GM18951 (cell line): ENCODE data around the gene TMEM117.
A peak's percentile ranks its signal among the peaks of the same experiment; 100 is the strongest.

Experiments used
- POLR2A ChIP-seq: IDR thresholded peaks from 4 replicates; pipeline ENCODE4 v1.6.1; 2011; ENCODE audit warnings: mild to moderate bottlenecking; ENCODE audit not compliant: insufficient read length, insufficient read depth; ENCODE audit errors: extremely low read depth
- in situ Hi-C: fragments of 300-500 bp; cut with MboI; formaldehyde crosslinking; loops from one replicate; pipeline ENCODE4 v1.12.0; 2022; ENCODE audit warnings: low sequenced_read_pairs, mixed read lengths, inconsistent platforms; ENCODE audit not compliant: unreplicated experiment

The TMEM117 gene

GRCh38 chr12:43835656-43836474 is at the start of gene TMEM117:
Gene TMEM117 (plus strand): TSS chr12:43836081.
- in situ Hi-C loops, result no loop called here
- TF ChIP-seq POLR2A, result peak; percentile 66

GRCh38 chr12:43786899-43787693 is 48.8 kb upstream of the TMEM117 start:
- in situ Hi-C loops, result no loop called here
- no peak for TF ChIP-seq POLR2A

GRCh38 chr12:43789941-43790340 is 45.9 kb upstream of the TMEM117 start:
- in situ Hi-C loops, result no loop called here
- no peak for TF ChIP-seq POLR2A

- no peak for TF ChIP-seq POLR2A
- in situ Hi-C loops, result no loop called here
Observed at GRCh38 chr12:43795716-43796280, 40.1 kb upstream of the TMEM117 start.

GRCh38 chr12:43797561-43798217 is 38.2 kb upstream of the TMEM117 start:
- in situ Hi-C loops, result no loop called here
- no peak for TF ChIP-seq POLR2A

GRCh38 chr12:43805149-43805859 is 30.6 kb upstream of the TMEM117 start:
- no peak for TF ChIP-seq POLR2A
- in situ Hi-C loops, result no loop called here

GRCh38 chr12:43805860-43806736 is 29.8 kb upstream of the TMEM117 start, which contains the start of gene TWF1:
Gene TWF1 (minus strand): TSS chr12:43806317. CDS start chr12:43806245, 72 bp downstream.
- in situ Hi-C loops, result no loop called here
- TF ChIP-seq POLR2A, result peak; percentile 91

GRCh38 chr12:43806737-43807072 is 29.2 kb upstream of the TMEM117 start:
- in situ Hi-C loops, result no loop called here
- no peak for TF ChIP-seq POLR2A

- no peak for TF ChIP-seq POLR2A
- in situ Hi-C loops, result no loop called here
Observed at GRCh38 chr12:43807386-43807785, 28.5 kb upstream of the TMEM117 start.

- in situ Hi-C loops, result no loop called here
- no peak for TF ChIP-seq POLR2A
Observed at GRCh38 chr12:43812057-43812456, 23.8 kb upstream of the TMEM117 start.

- TF ChIP-seq POLR2A, result no peak
- in situ Hi-C loops, result no loop called here
Observed at GRCh38 chr12:43812926-43813325, 23.0 kb upstream of the TMEM117 start.

GRCh38 chr12:43815416-43815815 is 20.5 kb upstream of the TMEM117 start:
- no peak for TF ChIP-seq POLR2A
- in situ Hi-C loops, result no loop called here

GRCh38 chr12:43816168-43816567 is 19.7 kb upstream of the TMEM117 start:
- in situ Hi-C loops, result no loop called here
- no peak for TF ChIP-seq POLR2A
